ENCODE results near the gene MT1G. TPM values are rescaled to one million over a fixed set of nuclear protein-coding genes. Genes with fewer than 3 reads are reported as not detected.

The MT1G gene
- total and polyA plus RNA-seq, 9 of the 15 experiments (the other 6 are each of a cell fraction or from before 2014, with no cell fraction given): 0.28 to 1.7 (median 0.69) TPM; not detected in 4

GRCh38 chr16:56657555-56658326, 10.1 kb downstream of the MT1G start, which contains the start of gene MT1F:
TSS of gene MT1F (plus strand) at chr16:56657959. CDS start at chr16:56658059, 100 bp downstream.
- Histone ChIP-seq H3K9me1 (ENCODE audit: control insufficient read depth, insufficient read depth, low read length) (peaks cover 2% of the 10 kb centered on the region), H3K9ac (ENCODE audit: insufficient read depth in 1 of 2, low read depth in 2 of 2, low read length in 2 of 2) (no peak within 1 kb of the TSS; a peak in 1 of 4 replicates), H3K79me2 (ENCODE audit: control insufficient read depth, insufficient read depth, low read length) (no peaks in the 10 kb centered on the region), H3K9me3 (replicated peaks; ENCODE audit: control insufficient read depth, insufficient read depth, low read depth, low read length) (no peaks in the 10 kb centered on the region), H4K20me1 (replicated peaks; ENCODE audit: control insufficient read depth, insufficient read depth, low read length) (peaks cover 6% of the 10 kb centered on the region; the same call in 1 of the 2 replicates), H3K4me3 (peak within 1 kb of the TSS; percentile 32), H3K4me1 (replicated peaks in 1 of 2; ENCODE audit: control insufficient read depth in 2 of 2, insufficient read depth in 2 of 2, low read length in 2 of 2) (peaks cover 0 to 7% of the 10 kb centered on the region in 2 experiments; a peak in 2 of 5 replicates), H3K27me3 (ENCODE audit: control insufficient read depth in 2 of 2, insufficient read depth in 2 of 2, low read length in 2 of 2) (peaks cover 31 to 73% of the 10 kb centered on the region in 2 experiments; a peak in 4 of 5 replicates), H3K27ac (ENCODE audit: extremely low read depth, low read depth, low read length) (no peak within 1 kb of the TSS), H3K36me3 (ENCODE audit: control insufficient read depth, insufficient read depth, low read length) (no peaks in the 10 kb centered on the region), H2AFZ (ENCODE audit: low read depth, low read length) (peak within 1 kb of the TSS; percentile 51), H3K4me2 (ENCODE audit: insufficient read depth, low read length) (peak within 1 kb of the TSS; percentile 63)
- 7% methylated on average over 25 of the region's 46 CpGs for WGBS (ENCODE audit: insufficient coverage, low coverage, missing lambda C conversion rate)
- TF ChIP-seq ZC3H8 (IDR thresholded peaks at IDR 0.05) (no peak), CEBPB (tag; IDR thresholded peaks at IDR 0.05) (peak; percentile 60; the same call in 1 of the 2 replicates)
- peak; percentile 62 to 85 (median 74) for DNase-seq (ENCODE audit: extremely low read depth in 1 of 4, low spot score in 3 of 4)
- FAIRE-seq: peak; percentile 56
- ChIA-PET CTCF (ENCODE audit: low intra/inter-chr PET ratio) (no interaction called here), POLR2A (no interaction called here)
- ATAC-seq: peak; percentile 92
- in situ Hi-C loops (cut with MboI): no loop called here
- intact Hi-C loops (cut with micrococcal nuclease): no loop called here
- BruUV-seq (replicated peaks): no TSS peak

DNA sequence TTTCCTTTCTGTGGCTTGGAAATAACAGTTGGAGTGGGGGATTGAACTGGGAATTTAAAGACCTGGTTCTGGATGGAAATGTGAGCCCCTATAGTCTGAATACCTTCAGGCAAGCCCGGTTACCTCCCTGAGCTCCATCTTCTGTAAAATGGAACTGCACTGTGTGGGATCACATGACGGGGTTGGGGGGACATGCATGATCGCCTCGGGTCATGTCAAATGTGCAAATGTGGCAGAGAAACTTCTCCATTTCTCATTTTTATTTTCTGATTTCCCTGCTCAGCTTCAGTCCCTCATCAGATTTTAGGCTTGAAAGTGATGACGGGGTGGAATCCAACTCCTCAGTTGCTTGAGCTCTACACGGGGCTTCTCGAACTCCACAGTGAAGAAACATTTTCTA, 14.6 kb downstream of the MT1G start:
- no TSS peak for BruUV-seq (replicated peaks)
- no peaks in the 10 kb centered on the region for H4K20me1 ChIP-seq (replicated peaks; ENCODE audit: control insufficient read depth, insufficient read depth, low read length)
- in situ Hi-C loops (cut with MboI) (no loop called here), intact Hi-C loops (cut with micrococcal nuclease) (no loop called here)
- no peaks in the 10 kb centered on the region for H3K9me3 ChIP-seq (replicated peaks; ENCODE audit: control insufficient read depth, insufficient read depth, low read depth, low read length)
- H3K79me2 ChIP-seq (ENCODE audit: control insufficient read depth, insufficient read depth, low read length): no peaks in the 10 kb centered on the region
- H3K36me3 ChIP-seq (ENCODE audit: control insufficient read depth, insufficient read depth, low read length): no peaks in the 10 kb centered on the region
- H3K4me2 ChIP-seq (ENCODE audit: insufficient read depth, low read length): no peak overlapping the region
- H3K9ac ChIP-seq (ENCODE audit: insufficient read depth in 1 of 2, low read depth in 2 of 2, low read length in 2 of 2): no peak overlapping the region
- no peak overlapping the region for H3K4me3 ChIP-seq
- H2AFZ ChIP-seq (ENCODE audit: low read depth, low read length): no peak overlapping the region
- ATAC-seq: no peak
- DNase-seq (ENCODE audit: extremely low read depth in 1 of 4, low spot score in 3 of 4): no peak
- peaks cover 0 to 6% of the 10 kb centered on the region in 2 experiments; a peak in 2 of 5 replicates for H3K4me1 ChIP-seq (replicated peaks in 1 of 2; ENCODE audit: control insufficient read depth in 2 of 2, insufficient read depth in 2 of 2, low read length in 2 of 2)
- no peak overlapping the region for H3K27ac ChIP-seq (ENCODE audit: extremely low read depth, low read depth, low read length)
- FAIRE-seq: no peak
- WGBS (ENCODE audit: insufficient coverage, low coverage, missing lambda C conversion rate): 0% methylated on average over 7 of the region's 7 CpGs
- peaks cover 27 to 67% of the 10 kb centered on the region in 2 experiments; a peak in 4 of 5 replicates for H3K27me3 ChIP-seq (ENCODE audit: control insufficient read depth in 2 of 2, insufficient read depth in 2 of 2, low read length in 2 of 2)
- H3K9me1 ChIP-seq (ENCODE audit: control insufficient read depth, insufficient read depth, low read length): no peaks in the 10 kb centered on the region
- ChIA-PET CTCF (ENCODE audit: low intra/inter-chr PET ratio) (no interaction called here), POLR2A (interaction anchor here (0.7 kb wide), 1 partner anchor 23 kb away, joined by 3 read pairs; no protein-coding TSS in a partner anchor)
- TF ChIP-seq, protein P1, sequence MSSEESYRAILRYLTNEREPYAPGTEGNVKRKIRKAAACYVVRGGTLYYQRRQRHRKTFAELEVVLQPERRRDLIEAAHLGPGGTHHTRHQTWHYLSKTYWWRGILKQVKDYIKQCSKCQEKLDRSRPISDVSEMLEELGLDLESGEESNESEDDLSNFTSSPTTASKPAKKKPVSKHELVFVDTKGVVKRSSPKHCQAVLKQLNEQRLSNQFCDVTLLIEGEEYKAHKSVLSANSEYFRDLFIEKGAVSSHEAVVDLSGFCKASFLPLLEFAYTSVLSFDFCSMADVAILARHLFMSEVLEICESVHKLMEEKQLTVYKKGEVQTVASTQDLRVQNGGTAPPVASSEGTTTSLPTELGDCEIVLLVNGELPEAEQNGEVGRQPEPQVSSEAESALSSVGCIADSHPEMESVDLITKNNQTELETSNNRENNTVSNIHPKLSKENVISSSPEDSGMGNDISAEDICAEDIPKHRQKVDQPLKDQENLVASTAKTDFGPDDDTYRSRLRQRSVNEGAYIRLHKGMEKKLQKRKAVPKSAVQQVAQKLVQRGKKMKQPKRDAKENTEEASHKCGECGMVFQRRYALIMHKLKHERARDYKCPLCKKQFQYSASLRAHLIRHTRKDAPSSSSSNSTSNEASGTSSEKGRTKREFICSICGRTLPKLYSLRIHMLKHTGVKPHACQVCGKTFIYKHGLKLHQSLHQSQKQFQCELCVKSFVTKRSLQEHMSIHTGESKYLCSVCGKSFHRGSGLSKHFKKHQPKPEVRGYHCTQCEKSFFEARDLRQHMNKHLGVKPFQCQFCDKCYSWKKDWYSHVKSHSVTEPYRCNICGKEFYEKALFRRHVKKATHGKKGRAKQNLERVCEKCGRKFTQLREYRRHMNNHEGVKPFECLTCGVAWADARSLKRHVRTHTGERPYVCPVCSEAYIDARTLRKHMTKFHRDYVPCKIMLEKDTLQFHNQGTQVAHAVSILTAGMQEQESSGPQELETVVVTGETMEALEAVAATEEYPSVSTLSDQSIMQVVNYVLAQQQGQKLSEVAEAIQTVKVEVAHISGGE (CRISPR knock-in tag; IDR thresholded peaks at IDR 0.05): no peak
- TF ChIP-seq ZBED1 (IDR thresholded peaks at IDR 0.05) (no peak), ZNF224 (CRISPR knock-in tag; IDR thresholded peaks at IDR 0.05) (no peak), ERF (CRISPR knock-in tag; IDR thresholded peaks at IDR 0.05) (no peak), FOXJ2 (tag; IDR thresholded peaks at IDR 0.05) (no peak), EWSR1 (IDR thresholded peaks at IDR 0.05; ENCODE audit: borderline replicate concordance, low read depth, partially characterized antibody) (no peak), FUS (optimal IDR thresholded peaks at IDR 0.05; ENCODE audit: low read depth, low read length) (no peak)
- TF ChIP-seq, protein P2, sequence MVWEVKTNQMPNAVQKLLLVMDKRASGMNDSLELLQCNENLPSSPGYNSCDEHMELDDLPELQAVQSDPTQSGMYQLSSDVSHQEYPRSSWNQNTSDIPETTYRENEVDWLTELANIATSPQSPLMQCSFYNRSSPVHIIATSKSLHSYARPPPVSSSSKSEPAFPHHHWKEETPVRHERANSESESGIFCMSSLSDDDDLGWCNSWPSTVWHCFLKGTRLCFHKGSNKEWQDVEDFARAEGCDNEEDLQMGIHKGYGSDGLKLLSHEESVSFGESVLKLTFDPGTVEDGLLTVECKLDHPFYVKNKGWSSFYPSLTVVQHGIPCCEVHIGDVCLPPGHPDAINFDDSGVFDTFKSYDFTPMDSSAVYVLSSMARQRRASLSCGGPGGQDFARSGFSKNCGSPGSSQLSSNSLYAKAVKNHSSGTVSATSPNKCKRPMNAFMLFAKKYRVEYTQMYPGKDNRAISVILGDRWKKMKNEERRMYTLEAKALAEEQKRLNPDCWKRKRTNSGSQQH (CRISPR knock-in tag; IDR thresholded peaks at IDR 0.05): no peak

Measured in K562 (cell line).